HG03457 (cell line): Measurements from ENCODE around the gene DIS3L2.
"Not testable (repeated sequence)": the region's sequence is repeated elsewhere in the genome, so short reads cannot be mapped to it uniquely, and the experiment has no call there.

Experiments used
- ATAC-seq: cut with Tn5 transposase; IDR thresholded peaks from one replicate; pipeline ENCODE4 v1.9.1; 2021; ENCODE audit warnings: moderate number of reproducible peaks; ENCODE audit not compliant: unreplicated experiment

The DIS3L2 gene

GRCh38 chr2:232162187-232162586, 200.7 kb downstream of the DIS3L2 start:
- ATAC-seq, result no peak

GRCh38 chr2:232170396-232170795, 208.9 kb downstream of the DIS3L2 start:
- no peak for ATAC-seq

GRCh38 chr2:232174662-232175061, 213.1 kb downstream of the DIS3L2 start:
- no peak for ATAC-seq

GRCh38 chr2:232176587-232176986, 215.1 kb downstream of the DIS3L2 start:
- not testable (repeated sequence) for ATAC-seq

DNA sequence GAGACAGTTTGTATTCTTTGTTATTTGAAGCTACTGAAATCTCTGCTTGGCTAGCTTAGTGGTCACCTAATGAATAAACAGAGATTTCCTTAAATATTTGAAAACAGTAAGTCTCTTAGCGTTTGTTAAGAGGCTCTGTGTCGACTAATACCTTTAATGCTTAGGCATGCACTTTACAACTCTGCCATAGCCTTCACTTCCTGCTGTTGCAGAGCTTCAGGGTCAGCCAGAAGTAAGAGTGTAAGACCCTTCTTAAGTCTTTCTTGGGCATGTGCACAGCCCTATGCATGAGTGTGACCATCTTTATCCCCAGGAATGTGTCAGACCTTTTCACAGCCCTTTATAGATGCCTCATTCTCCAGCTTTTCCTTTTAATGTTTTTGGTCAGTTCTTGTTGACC, 221.8 kb downstream of the DIS3L2 start:
- ATAC-seq, result no peak

GRCh38 chr2:232184346-232184745, 222.8 kb downstream of the DIS3L2 start:
- no peak for ATAC-seq

DNA sequence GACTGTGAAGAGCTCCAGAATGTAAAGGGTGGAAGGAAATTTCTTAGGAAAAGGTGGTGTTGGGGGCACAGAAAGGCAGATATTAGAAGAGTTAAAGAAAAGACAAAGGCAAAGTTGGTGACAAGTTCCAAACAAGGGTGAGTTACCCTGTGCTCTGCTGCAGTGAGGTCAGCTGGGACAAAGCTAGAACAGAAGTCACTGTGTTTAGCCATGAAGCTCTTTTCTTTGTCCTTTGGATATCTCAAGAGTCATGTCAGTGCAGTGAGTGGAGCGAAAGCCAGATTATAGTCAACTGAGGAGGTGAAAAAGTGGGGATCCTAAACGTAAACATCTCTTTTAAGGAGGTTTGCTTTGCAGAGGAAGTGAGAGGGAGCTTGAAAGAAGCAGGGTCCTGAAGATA, 229.3 kb downstream of the DIS3L2 start:
- ATAC-seq, result no peak

DNA sequence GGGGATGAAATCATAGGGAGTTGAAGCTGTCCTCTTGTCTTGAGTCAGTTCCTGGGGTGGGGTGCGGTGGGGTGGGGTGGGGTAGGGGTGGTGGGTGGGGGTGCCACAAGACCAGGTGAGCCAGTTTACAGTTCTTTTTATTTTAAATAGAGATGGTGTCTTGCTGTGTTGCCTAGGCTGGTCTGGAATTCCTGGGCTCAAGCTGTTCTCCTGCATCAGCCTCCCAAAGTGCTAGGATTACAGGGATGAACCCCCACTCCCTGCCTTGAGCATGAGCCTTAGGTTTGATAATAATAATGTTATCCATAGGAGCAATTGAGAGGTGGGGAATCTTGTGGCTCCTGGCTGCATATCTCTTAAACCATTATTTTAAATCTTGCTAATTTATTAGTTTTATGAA, 234.0 kb downstream of the DIS3L2 start:
- ATAC-seq, result no peak

GRCh38 chr2:232196802-232197201, 235.3 kb downstream of the DIS3L2 start:
- no peak for ATAC-seq

DNA sequence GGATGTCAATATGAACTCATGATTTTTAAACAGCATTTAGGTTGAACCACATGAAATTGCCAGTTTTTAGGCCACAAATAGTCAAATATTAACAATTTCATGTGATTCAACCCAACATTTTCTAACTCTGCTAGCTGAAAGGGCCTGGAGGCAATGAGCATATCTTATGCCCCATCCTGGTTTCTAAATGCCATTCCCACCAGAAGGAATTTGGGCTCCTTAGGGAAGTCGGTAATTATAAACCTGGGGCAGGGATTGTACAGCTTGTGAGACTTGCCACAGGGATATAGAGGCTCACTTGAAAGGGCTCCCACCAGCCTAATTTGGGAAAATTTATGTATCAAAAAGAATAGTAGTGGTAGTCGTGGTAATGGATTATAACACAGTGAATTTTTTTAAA, 238.7 kb downstream of the DIS3L2 start:
- no peak for ATAC-seq

DNA sequence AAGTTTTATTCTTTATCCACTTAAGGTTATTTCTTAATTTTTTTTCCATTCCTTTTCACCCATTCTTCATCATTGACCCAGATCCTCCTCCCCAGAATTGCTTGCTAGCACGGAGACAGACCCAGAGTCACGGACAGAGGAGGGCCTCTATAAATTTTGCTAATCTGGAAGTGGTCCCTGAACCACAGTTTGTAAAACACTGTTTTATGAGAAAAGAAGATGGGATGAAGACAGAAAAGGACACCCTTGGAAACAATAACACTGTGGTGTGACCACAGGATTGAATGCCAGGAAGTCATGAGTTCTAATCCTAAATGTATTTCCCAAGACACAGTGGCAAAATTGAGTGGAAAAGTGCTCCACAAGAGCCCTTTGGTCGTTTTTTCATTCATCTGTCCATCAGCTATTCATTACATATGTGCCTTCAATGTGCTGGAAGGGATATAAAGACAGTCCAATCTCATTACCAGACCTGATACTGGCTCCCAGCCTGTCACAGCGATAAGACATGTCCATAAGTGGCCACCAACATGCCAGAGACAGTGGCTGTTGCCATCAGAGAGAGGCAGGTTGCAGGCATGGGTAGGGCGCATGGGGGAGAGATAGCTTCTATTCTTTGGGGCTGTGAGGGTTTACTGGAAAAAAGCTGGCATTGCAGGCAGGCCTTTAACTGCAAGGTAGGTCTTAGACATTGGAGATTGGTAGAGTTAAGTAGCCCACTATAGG, 241.8 kb downstream of the DIS3L2 start:
- no peak for ATAC-seq

DNA sequence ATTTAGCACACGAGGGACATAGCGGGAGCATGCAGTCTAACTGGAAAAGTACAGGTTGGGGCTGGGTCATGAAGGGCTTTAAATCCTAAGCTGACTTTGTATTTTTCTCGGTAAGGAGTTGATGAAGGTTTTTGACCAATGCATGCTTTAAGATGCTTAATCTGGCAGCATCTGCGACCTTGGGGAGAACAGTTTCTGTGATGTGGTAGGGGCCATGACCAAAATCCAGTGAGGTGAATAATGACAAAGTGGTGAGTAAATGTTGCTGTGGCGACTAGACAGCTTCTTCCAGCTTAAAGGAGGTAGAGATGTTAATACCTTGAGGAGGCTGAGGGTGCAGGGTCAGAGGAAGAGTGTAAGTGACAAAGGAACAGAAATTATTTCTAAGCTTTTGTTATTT, 242.4 kb downstream of the DIS3L2 start:
- no peak for ATAC-seq

DNA sequence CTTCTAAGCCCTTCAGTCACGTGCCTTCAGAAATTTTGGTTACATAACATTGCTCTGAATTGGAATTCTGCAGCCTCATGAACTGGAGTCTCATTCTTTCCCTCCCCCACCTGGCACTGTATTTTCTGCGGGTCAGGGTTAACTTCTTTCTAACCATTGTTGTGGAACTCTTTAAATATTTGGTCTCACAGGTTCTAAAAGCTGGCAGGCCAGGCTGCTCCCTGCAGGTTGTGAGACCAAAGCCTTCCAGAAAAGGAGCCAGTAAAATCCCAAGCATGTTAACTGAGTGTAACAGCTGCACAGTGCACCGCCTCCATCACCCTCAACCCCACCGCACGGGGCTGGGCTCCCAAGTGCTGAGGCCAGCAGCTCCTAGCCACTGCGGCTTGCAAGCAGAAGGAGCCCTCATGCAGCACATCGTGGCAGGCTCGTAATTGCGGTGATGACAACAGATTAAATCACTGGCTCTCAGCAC, 243.0 kb downstream of the DIS3L2 start:
- no peak for ATAC-seq

DNA sequence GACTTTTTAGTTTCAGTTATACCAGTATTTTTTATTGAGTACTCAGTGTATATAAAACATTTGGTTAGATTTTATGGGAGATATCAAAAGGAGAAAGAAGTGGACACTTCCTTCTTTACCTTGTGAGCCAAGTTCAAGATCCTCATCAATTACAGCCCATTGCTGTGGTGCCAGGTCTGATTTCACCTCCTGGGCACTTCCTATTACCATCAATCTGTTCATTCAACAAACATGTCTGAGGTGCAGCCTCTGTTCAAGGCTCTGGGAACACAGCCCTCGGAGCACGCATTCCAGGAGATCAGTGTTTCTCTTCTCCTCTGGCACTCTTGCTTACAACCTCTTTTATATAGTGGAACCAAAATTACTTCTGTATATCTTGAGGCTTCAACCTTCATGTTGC, 245.7 kb downstream of the DIS3L2 start:
- ATAC-seq, result no peak

DNA sequence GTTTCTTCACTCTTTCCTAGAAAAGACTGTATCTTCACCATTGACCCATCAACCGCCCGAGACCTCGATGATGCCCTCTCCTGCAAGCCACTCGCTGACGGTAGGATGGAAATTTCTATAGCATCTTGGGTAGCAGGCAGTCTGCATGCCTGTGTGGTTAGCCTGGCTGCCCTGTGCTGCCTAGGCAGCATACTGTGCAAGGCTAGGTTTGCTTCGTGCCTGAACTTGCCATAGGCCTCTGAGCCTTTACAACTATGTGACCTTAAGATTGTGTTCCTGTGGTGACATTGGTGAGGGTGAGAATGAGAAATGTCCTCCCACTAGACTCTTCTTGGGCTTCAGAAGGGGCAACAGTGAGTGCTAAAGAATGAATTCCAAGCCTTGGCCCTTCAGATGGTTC, 248.8 kb downstream of the DIS3L2 start:
- no peak for ATAC-seq

GRCh38 chr2:232211743-232212686, 250.5 kb downstream of the DIS3L2 start:
- no peak for ATAC-seq

DNA sequence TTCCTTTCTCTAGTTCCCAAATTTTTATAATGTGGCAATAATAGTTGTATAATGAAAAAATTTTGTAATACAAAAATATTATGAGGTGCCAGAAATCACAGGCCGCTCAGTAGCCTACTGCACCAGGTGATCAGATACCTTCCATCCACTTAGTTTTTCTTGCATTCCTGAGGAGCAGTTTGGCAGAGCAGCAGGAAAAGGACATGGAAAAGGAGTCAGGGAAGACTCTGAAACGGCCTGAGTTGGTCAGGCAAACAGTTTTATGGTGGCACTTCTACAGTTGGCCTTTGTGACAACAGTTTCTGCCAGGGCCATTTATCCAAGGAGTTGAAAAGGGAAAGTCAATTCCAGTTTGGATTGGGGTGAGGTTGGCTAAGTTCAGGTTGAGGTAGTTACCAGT, 251.7 kb downstream of the DIS3L2 start:
- no peak for ATAC-seq

GRCh38 chr2:232214053-232214452, 252.5 kb downstream of the DIS3L2 start:
- ATAC-seq, result no peak

DNA sequence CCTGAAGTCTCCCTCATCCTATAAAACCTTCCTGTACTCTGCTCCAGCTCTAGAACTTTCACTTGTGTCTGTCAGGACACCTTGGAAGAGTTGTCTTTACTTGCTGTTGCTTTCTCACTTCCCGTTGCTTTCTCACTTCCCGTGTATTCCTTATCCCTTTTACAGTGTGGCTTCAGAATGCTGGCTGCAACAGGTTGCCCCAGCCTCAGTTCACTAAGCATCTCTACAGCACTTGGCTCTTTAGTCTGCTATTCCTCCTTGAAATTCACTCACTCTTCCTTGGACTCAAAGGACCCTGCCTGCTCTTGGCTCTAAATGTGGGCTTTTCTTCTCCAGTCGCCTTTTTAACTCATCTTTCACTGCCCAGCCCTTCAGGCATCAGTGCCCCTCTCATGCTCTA, 254.5 kb downstream of the DIS3L2 start:
- ATAC-seq, result no peak

DNA sequence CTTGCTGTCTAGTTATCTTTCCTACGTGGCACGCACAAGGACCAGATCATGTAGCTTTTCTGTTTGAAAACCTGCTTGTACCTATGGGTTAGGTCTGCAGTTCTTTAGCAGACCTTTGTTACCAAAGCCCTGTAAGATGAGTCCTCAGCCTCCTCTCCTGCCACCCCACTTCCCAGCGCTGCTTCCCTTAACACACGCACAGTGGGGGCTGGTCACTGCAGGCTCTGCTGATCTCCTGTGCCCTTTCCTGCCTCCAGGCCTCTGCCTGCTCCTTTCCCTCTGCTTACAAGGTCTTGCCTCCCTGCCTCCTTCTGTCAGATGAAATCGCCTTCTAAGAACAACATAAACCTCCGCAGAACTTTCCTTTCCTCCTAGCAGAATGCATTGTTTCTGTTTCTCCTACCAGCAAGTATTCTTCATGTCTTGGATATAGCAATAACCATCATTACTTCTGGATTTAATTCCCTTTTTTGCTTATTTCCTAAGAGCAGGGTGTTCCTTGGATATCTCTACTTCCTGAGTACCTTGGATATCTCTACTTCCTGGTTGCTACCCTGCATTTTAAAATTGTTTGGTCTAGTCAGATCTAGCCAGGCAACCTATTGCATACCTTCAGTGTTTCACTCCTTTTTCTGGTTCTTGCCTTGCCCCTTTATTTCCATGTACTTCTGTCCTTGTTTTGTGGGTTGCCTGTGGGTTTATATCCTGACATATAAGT, 257.4 kb downstream of the DIS3L2 start:
- no peak for ATAC-seq

GRCh38 chr2:232219496-232219870, 258.0 kb downstream of the DIS3L2 start:
- ATAC-seq, result no peak
